Nephron (organoid): ENCODE results near the gene SLC44A3.
A peak's percentile ranks its signal among the peaks of the same experiment; 100 is the strongest.

Experiments used
- H3K27ac Mint-ChIP-seq, 3 experiments: 2 replicates each; pipeline ENCODE4 v1.8.0; 2020; ENCODE audit warnings: mixed read lengths in 3 of 3, mild to moderate bottlenecking in 2 of 3, moderate library complexity in 1 of 3
- H3K27me3 Mint-ChIP-seq: 2 replicates; pipeline ENCODE4 v1.8.0; 2021; ENCODE audit warnings: low read depth, mild to moderate bottlenecking, moderate library complexity, mixed read lengths
- H3K36me3 Mint-ChIP-seq: 2 replicates; pipeline ENCODE4 v1.8.0; 2020; ENCODE audit warnings: low read depth, mixed read lengths
- H3K4me1 Mint-ChIP-seq: 2 replicates; pipeline ENCODE4 v1.8.0; 2020; ENCODE audit warnings: mixed read lengths
- H3K4me3 Mint-ChIP-seq, 3 experiments: 2 replicates each; pipeline ENCODE4 v1.8.0; 2020; ENCODE audit warnings: mild to moderate bottlenecking in 3 of 3, mixed read lengths in 3 of 3, moderate library complexity in 2 of 3
- H3K9me3 Mint-ChIP-seq: 2 replicates; pipeline ENCODE4 v1.8.0; 2020; ENCODE audit warnings: mixed read lengths
- TF ChIP-seq, protein P1 (sequence below), 3 experiments: fragments of 200-600 bp; sonication (generic); IDR thresholded peaks; one replicate each; pipeline ENCODE4 v1.5.0; 2021; ENCODE audit warnings: antibody characterized with exemption in 3 of 3; ENCODE audit not compliant: unreplicated experiment in 3 of 3

The SLC44A3 gene

DNA sequence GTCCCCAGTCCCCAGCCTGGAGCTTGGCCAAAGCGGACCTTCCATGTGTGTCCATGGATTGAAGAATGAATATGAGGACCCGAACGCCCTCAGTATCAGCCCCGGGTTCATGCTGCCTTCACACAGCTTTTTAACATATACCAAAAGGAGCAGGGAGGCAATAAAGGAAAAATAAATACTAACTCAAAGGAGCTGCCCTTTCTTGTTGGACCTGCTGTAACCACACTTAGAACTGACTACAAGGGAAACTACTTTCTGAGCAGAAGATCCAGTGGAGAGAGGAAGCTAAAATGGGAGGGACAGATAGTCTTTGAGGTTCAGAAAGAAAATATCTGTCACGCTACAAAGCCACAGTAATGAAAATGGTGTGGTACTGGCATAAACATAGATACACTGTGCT lies 58.2 kb downstream of the SLC44A3 start:
- H3K27me3 Mint-ChIP-seq = no peaks in the 10 kb centered on the region
- peak overlapping the region in 2 of 3 experiments; percentile 61 to 82 for H3K27ac Mint-ChIP-seq
- H3K4me3 Mint-ChIP-seq = no peak overlapping the region
- peaks cover 60% of the 10 kb centered on the region for H3K4me1 Mint-ChIP-seq
- TF ChIP-seq, protein P1, sequence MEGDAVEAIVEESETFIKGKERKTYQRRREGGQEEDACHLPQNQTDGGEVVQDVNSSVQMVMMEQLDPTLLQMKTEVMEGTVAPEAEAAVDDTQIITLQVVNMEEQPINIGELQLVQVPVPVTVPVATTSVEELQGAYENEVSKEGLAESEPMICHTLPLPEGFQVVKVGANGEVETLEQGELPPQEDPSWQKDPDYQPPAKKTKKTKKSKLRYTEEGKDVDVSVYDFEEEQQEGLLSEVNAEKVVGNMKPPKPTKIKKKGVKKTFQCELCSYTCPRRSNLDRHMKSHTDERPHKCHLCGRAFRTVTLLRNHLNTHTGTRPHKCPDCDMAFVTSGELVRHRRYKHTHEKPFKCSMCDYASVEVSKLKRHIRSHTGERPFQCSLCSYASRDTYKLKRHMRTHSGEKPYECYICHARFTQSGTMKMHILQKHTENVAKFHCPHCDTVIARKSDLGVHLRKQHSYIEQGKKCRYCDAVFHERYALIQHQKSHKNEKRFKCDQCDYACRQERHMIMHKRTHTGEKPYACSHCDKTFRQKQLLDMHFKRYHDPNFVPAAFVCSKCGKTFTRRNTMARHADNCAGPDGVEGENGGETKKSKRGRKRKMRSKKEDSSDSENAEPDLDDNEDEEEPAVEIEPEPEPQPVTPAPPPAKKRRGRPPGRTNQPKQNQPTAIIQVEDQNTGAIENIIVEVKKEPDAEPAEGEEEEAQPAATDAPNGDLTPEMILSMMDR (IDR thresholded peaks at IDR 0.05; ENCODE audit: unreplicated experiment in 3 of 3) = no peak
- H3K9me3 Mint-ChIP-seq = no peaks in the 10 kb centered on the region
- peaks cover 32% of the 10 kb centered on the region for H3K36me3 Mint-ChIP-seq

GRCh38 chr1:94883691-94884090 lies 63.5 kb downstream of the SLC44A3 start:
- H3K4me1 Mint-ChIP-seq = peaks cover 64% of the 10 kb centered on the region
- TF ChIP-seq, protein P1 (IDR thresholded peaks at IDR 0.05; ENCODE audit: unreplicated experiment in 3 of 3) = no peak

GRCh38 chr1:94884106-94884505 lies 63.9 kb downstream of the SLC44A3 start:
- no peaks in the 10 kb centered on the region for H3K9me3 Mint-ChIP-seq
- no peaks in the 10 kb centered on the region for H3K27me3 Mint-ChIP-seq
- peaks cover 68% of the 10 kb centered on the region for H3K4me1 Mint-ChIP-seq
- peak overlapping the region in 1 of 3 experiments; percentile 54 for H3K4me3 Mint-ChIP-seq
- H3K36me3 Mint-ChIP-seq = peaks cover 7% of the 10 kb centered on the region
- TF ChIP-seq, protein P1 (IDR thresholded peaks at IDR 0.05; ENCODE audit: unreplicated experiment in 3 of 3) = no peak
- peak overlapping the region; percentile 98 to 100 (median 98) for H3K27ac Mint-ChIP-seq

More at GRCh38 chr1:94883691-94884090, 63.5 kb downstream of the SLC44A3 start:
- Mint-ChIP-seq H3K9me3 (no peaks in the 10 kb centered on the region), H3K27ac (peak overlapping the region; percentile 98 to 100 (median 98)), H3K36me3 (peaks cover 8% of the 10 kb centered on the region), H3K27me3 (no peaks in the 10 kb centered on the region), H3K4me3 (peak overlapping the region in 1 of 3 experiments; percentile 54)

GRCh38 chr1:94884507-94884906 lies 64.3 kb downstream of the SLC44A3 start:
- no peaks in the 10 kb centered on the region for H3K9me3 Mint-ChIP-seq
- H3K27ac Mint-ChIP-seq = peak overlapping the region; percentile 98 to 100 (median 98)
- no peaks in the 10 kb centered on the region for H3K27me3 Mint-ChIP-seq
- H3K4me1 Mint-ChIP-seq = peaks cover 71% of the 10 kb centered on the region
- H3K36me3 Mint-ChIP-seq = peaks cover 11% of the 10 kb centered on the region
- TF ChIP-seq, protein P1 (IDR thresholded peaks at IDR 0.05; ENCODE audit: unreplicated experiment in 3 of 3) = no peak
- peak overlapping the region in 1 of 3 experiments; percentile 54 for H3K4me3 Mint-ChIP-seq

DNA sequence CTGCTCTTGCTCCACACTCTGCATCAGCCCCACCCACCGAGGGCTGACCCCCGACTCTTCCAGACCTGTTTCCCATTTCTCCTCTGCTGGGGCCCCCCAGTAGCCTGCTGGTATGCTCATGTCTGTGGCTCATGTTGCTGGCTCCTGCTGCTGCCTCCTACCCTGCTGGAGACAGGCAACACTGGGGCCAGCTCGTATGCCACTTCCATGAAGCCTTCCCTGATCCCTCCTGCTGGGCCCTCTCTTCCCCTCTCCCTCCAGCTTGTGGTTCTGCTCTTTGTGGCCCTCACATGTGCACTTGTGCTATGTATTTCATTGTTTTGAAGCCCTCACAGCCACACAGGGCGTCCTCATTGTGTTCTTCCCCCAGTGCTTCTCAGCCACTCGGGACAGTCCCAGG lies 66.2 kb downstream of the SLC44A3 start:
- Mint-ChIP-seq H3K9me3 (no peaks in the 10 kb centered on the region), H3K27me3 (no peaks in the 10 kb centered on the region), H3K36me3 (peaks cover 21% of the 10 kb centered on the region), H3K27ac (peak overlapping the region; percentile 74 to 100 (median 98)), H3K4me3 (no peak overlapping the region), H3K4me1 (peaks cover 74% of the 10 kb centered on the region)
- TF ChIP-seq, protein P1 (IDR thresholded peaks at IDR 0.05; ENCODE audit: unreplicated experiment in 3 of 3) = no peak

- no peaks in the 10 kb centered on the region for H3K9me3 Mint-ChIP-seq
- peak overlapping the region; percentile 74 to 100 (median 98) for H3K27ac Mint-ChIP-seq
- no peak overlapping the region for H3K4me3 Mint-ChIP-seq
- H3K36me3 Mint-ChIP-seq = peaks cover 27% of the 10 kb centered on the region
- peaks cover 78% of the 10 kb centered on the region for H3K4me1 Mint-ChIP-seq
- H3K27me3 Mint-ChIP-seq = no peaks in the 10 kb centered on the region
- TF ChIP-seq, protein P1 (IDR thresholded peaks at IDR 0.05; ENCODE audit: unreplicated experiment in 3 of 3) = no peak
These were observed 66.9 kb downstream of the SLC44A3 start for GRCh38 chr1:94887106-94887505.
